ENCODE results near the gene CRISP1. TPM values are rescaled to one million over a fixed set of nuclear protein-coding genes. Genes with fewer than 3 reads are reported as not detected.

CRISP1 gene
- total and polyA plus RNA-seq, 9 of the 15 experiments (the other 6 are each of a cell fraction or from before 2014, with no cell fraction given): not detected

DNA sequence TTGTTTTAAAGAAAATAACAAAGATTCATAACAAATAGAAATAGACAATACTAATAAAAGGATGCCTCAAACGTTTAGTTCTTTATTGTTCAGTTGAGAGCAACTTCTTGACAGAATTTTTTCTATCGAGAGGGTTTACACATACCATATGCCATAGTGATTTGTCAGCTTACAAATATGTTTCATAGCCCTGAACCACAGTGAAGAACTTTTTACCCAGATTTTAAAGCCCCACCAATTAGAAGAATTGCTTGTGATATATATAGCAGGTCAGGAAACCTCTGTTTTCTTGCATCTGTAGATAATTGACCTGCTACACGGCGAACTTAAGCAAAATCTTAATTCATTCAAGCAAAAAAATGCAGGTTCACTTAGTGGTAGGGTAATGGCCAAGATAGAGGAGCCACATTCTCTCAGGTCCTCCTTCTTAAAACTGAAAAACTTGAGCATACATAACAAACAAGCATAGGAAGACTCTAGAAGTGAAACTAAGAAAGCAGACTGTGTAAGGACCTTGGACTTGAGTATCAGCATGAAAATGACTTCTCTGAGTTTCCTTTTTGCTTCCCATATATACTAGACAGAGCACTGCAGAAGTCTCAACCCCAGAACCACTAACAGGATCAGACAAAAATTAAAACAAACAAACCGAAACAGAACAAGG lies 39.5 kb downstream of the CRISP1 start (continued):
- TF ChIP-seq, protein P1, sequence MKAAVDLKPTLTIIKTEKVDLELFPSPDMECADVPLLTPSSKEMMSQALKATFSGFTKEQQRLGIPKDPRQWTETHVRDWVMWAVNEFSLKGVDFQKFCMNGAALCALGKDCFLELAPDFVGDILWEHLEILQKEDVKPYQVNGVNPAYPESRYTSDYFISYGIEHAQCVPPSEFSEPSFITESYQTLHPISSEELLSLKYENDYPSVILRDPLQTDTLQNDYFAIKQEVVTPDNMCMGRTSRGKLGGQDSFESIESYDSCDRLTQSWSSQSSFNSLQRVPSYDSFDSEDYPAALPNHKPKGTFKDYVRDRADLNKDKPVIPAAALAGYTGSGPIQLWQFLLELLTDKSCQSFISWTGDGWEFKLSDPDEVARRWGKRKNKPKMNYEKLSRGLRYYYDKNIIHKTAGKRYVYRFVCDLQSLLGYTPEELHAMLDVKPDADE (conservative IDR thresholded peaks at IDR 0.05; ENCODE audit: control insufficient read depth, low read depth, low read length): no peak
- peak; percentile 52 for TF ChIP-seq ZNF146 (CRISPR knock-in tag; IDR thresholded peaks at IDR 0.05; ENCODE audit: unreplicated experiment)
- no peak for TF ChIP-seq HDAC3 (IDR thresholded peaks at IDR 0.05; ENCODE audit: borderline replicate concordance, partially characterized antibody)
- TF ChIP-seq SMC3 (conservative IDR thresholded peaks at IDR 0.05; ENCODE audit: insufficient read depth, low read depth, low read length): no peak
- no peak for TF ChIP-seq ZNF12 (CRISPR knock-in tag; IDR thresholded peaks at IDR 0.05)
- TF ChIP-seq, protein P2, sequence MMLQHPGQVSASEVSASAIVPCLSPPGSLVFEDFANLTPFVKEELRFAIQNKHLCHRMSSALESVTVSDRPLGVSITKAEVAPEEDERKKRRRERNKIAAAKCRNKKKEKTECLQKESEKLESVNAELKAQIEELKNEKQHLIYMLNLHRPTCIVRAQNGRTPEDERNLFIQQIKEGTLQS (IDR thresholded peaks at IDR 0.05): no peak
- TF ChIP-seq, protein P2 (CRISPR knock-in tag; conservative IDR thresholded peaks at IDR 0.05): no peak
- TF ChIP-seq SRF (CRISPR knock-in tag; IDR thresholded peaks at IDR 0.05): no peak
- TF ChIP-seq ZNF408 (CRISPR knock-in tag; IDR thresholded peaks at IDR 0.05; ENCODE audit: low read depth): no peak
- TF ChIP-seq RBM17 (IDR thresholded peaks at IDR 0.05; ENCODE audit: borderline replicate concordance, low read depth, low read length): no peak
- TF ChIP-seq HDAC8 (tag; IDR thresholded peaks at IDR 0.05): no peak
- TF ChIP-seq ZNF584 (CRISPR knock-in tag; IDR thresholded peaks at IDR 0.05; ENCODE audit: low read depth): no peak
- no peak for TF ChIP-seq RBM22 (IDR thresholded peaks at IDR 0.05; ENCODE audit: low read depth, low read length, poor library complexity, severe bottlenecking)
- no peak for TF ChIP-seq ZNF197 (CRISPR knock-in tag; IDR thresholded peaks at IDR 0.05; ENCODE audit: low read depth)
- TF ChIP-seq TAF9B (IDR thresholded peaks at IDR 0.05; ENCODE audit: partially characterized antibody): no peak
- TF ChIP-seq RFX5 (IDR thresholded peaks at IDR 0.05; ENCODE audit: low read depth, low read length): no peak
- TF ChIP-seq SAP30 (IDR thresholded peaks at IDR 0.05; ENCODE audit: borderline replicate concordance, insufficient read depth, low read depth, low read length, poor library complexity, severe bottlenecking): no peak
- TF ChIP-seq, protein P3, sequence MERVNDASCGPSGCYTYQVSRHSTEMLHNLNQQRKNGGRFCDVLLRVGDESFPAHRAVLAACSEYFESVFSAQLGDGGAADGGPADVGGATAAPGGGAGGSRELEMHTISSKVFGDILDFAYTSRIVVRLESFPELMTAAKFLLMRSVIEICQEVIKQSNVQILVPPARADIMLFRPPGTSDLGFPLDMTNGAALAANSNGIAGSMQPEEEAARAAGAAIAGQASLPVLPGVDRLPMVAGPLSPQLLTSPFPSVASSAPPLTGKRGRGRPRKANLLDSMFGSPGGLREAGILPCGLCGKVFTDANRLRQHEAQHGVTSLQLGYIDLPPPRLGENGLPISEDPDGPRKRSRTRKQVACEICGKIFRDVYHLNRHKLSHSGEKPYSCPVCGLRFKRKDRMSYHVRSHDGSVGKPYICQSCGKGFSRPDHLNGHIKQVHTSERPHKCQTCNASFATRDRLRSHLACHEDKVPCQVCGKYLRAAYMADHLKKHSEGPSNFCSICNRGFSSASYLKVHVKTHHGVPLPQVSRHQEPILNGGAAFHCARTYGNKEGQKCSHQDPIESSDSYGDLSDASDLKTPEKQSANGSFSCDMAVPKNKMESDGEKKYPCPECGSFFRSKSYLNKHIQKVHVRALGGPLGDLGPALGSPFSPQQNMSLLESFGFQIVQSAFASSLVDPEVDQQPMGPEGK (CRISPR knock-in tag; IDR thresholded peaks at IDR 0.05; ENCODE audit: borderline replicate concordance): no peak
- TF ChIP-seq, protein P4, sequence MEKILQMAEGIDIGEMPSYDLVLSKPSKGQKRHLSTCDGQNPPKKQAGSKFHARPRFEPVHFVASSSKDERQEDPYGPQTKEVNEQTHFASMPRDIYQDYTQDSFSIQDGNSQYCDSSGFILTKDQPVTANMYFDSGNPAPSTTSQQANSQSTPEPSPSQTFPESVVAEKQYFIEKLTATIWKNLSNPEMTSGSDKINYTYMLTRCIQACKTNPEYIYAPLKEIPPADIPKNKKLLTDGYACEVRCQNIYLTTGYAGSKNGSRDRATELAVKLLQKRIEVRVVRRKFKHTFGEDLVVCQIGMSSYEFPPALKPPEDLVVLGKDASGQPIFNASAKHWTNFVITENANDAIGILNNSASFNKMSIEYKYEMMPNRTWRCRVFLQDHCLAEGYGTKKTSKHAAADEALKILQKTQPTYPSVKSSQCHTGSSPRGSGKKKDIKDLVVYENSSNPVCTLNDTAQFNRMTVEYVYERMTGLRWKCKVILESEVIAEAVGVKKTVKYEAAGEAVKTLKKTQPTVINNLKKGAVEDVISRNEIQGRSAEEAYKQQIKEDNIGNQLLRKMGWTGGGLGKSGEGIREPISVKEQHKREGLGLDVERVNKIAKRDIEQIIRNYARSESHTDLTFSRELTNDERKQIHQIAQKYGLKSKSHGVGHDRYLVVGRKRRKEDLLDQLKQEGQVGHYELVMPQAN (IDR thresholded peaks at IDR 0.05; ENCODE audit: borderline replicate concordance): no peak

Measured in K562 (cell line).